ENCODE measurements around the gene XYLT2. TPM values are rescaled to one million over a fixed set of nuclear protein-coding genes. Genes with fewer than 3 reads are reported as not detected.

XYLT2 gene
- total RNA-seq, 1 experiment from 2014 or later = 26.4 TPM

DNA sequence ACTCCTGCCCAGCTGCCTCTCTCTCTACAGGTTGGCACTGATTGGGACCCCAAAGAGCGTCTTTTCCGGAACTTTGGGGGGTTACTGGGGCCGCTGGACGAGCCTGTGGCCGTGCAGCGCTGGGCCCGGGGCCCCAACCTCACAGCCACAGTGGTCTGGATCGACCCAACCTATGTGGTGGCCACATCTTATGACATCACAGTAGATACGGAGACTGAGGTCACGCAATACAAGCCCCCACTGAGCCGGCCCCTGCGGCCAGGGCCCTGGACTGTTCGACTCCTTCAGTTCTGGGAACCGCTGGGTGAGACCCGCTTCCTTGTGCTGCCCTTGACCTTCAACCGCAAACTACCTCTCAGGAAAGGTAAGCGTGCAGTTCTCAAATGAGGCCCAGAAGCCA is 12.3 kb downstream of the XYLT2 start:
- H3K56ac ChIP-seq (ENCODE audit: insufficient read length, low read depth, low read length) = no peak overlapping the region
- H3K14ac ChIP-seq (ENCODE audit: insufficient read depth, low read length) = no peak overlapping the region
- H3K4me1 Mint-ChIP-seq = peaks cover 12 to 14% of the 10 kb centered on the region in 2 experiments
- peaks cover 17 to 54% (median 48%) of the 10 kb centered on the region in 3 experiments; a peak in 6 of 7 replicates for H3K36me3 Mint-ChIP-seq (ENCODE audit: insufficient read depth in 1 of 3, low read depth in 3 of 3)
- no peak overlapping the region for H3K4me2 ChIP-seq (ENCODE audit: insufficient read depth, insufficient read length, low read length)
- no peak for DNase-seq
- H3K79me1 ChIP-seq (ENCODE audit: insufficient read depth, low read depth, low read length, poor library complexity, severe bottlenecking) = no peaks in the 10 kb centered on the region
- no peak overlapping the region for H2BK15ac ChIP-seq (ENCODE audit: low read depth, low read length)
- no peak overlapping the region for H3K4ac ChIP-seq (ENCODE audit: low read depth, low read length)
- H3K18ac ChIP-seq (ENCODE audit: insufficient read length, low read depth, low read length) = no peak overlapping the region
- H3K27ac ChIP-seq (ENCODE audit: insufficient read length, low read depth, low read length) = no peak overlapping the region
- H3K23me2 ChIP-seq (ENCODE audit: insufficient read length, low read depth, low read length, poor library complexity, severe bottlenecking) = no peaks in the 10 kb centered on the region
- H3T11ph ChIP-seq (ENCODE audit: low read length) = no peak overlapping the region
- no peaks in the 10 kb centered on the region for H3K27me3 ChIP-seq (ENCODE audit: insufficient read depth, low read length)
- no peak overlapping the region for H4K8ac ChIP-seq (replicated peaks; ENCODE audit: insufficient read length, low read depth, low read length)
- no peak overlapping the region for H3K4me3 Mint-ChIP-seq
- TF ChIP-seq CTCF (conservative IDR thresholded peaks at IDR 0.05) = no peak
- no peak overlapping the region for H3K9ac ChIP-seq (ENCODE audit: extremely low read depth, insufficient read length, low read length)
- H2BK12ac ChIP-seq (ENCODE audit: insufficient read length, low read depth, low read length) = no peak overlapping the region
- H2AK5ac ChIP-seq (ENCODE audit: insufficient read length, low read length) = no peak overlapping the region
- no peak overlapping the region for H2BK120ac ChIP-seq (ENCODE audit: low read depth, low read length, poor library complexity, severe bottlenecking)
- no peaks in the 10 kb centered on the region; the same call in 1 of the 2 replicates for H3K27me3 Mint-ChIP-seq (ENCODE audit: low read depth)
- no peak overlapping the region for H4K91ac ChIP-seq (ENCODE audit: insufficient read length, low read depth, low read length)
- no peaks in the 10 kb centered on the region for H3K9me3 Mint-ChIP-seq
- no peak overlapping the region for H3K27ac Mint-ChIP-seq
- H2BK5ac ChIP-seq (ENCODE audit: insufficient read length, low read length) = no peak overlapping the region
- H3K4me1 ChIP-seq (ENCODE audit: insufficient read depth, low read length) = no peaks in the 10 kb centered on the region; the same call in 1 of the 2 replicates
- no peaks in the 10 kb centered on the region for H3K9me3 ChIP-seq (ENCODE audit: control insufficient read depth, low read depth, low read length)
- H3K79me2 ChIP-seq (ENCODE audit: insufficient read depth, low read length) = no peaks in the 10 kb centered on the region
- no peak overlapping the region for H3K23ac ChIP-seq (ENCODE audit: insufficient read length, low read depth, low read length)
- no peak overlapping the region for H2BK20ac ChIP-seq (ENCODE audit: low read depth, low read length, poor library complexity, severe bottlenecking)
- WGBS (ENCODE audit: extremely low coverage, insufficient read length, low lambda C conversion rate) = no CpG with 5 or more reads among the region's 17 CpGs
- no peak overlapping the region for H2AFZ ChIP-seq (ENCODE audit: low read length)
- H4K5ac ChIP-seq (ENCODE audit: insufficient read length, low read depth, low read length) = no peak overlapping the region
- H4K20me1 ChIP-seq (ENCODE audit: control insufficient read depth, insufficient read depth, insufficient read length) = no peaks in the 10 kb centered on the region
